HL-60/S4 treated with retinoic acid at 250 ng/mL for 4 days and 3 days (cell line): ENCODE results near the gene TBXT.
"Not testable (repeated sequence)": the region's sequence is repeated elsewhere in the genome, so short reads cannot be mapped to it uniquely, and the experiment has no call there.

Source experiments
- in situ Hi-C: fragments of 300-500 bp; cut with MboI; formaldehyde crosslinking; loops from 2 replicates; pipeline ENCODE4 v1.7.0; 2022; ENCODE audit warnings: low sequenced_read_pairs

Gene TBXT

GRCh38 chr6:166167801-166168615 is at the start of gene TBXT:
Gene TBXT (minus strand): TSS chr6:166167851. CDS start chr6:166167591, 260 bp downstream.
- in situ Hi-C loops, result no loop called here

- in situ Hi-C loops, result no loop called here
Measured at GRCh38 chr6:166207284-166207561, 39.6 kb upstream of the TBXT start.

GRCh38 chr6:166206510-166207283 is 39.0 kb upstream of the TBXT start:
- in situ Hi-C loops, result no loop called here

GRCh38 chr6:166206066-166206465 is 38.4 kb upstream of the TBXT start:
- in situ Hi-C loops, result no loop called here

- in situ Hi-C loops, result no loop called here
Measured at GRCh38 chr6:166204852-166205650, 37.4 kb upstream of the TBXT start.

- in situ Hi-C loops, result no loop called here
Measured at GRCh38 chr6:166203641-166204222, 36.1 kb upstream of the TBXT start.

- in situ Hi-C loops, result no loop called here
Measured at GRCh38 chr6:166203003-166203640, 35.5 kb upstream of the TBXT start.

GRCh38 chr6:166202321-166202733 is 34.7 kb upstream of the TBXT start:
- in situ Hi-C loops, result no loop called here

GRCh38 chr6:166201878-166202277 is 34.2 kb upstream of the TBXT start:
- in situ Hi-C loops, result no loop called here

- in situ Hi-C loops, result no loop called here
Measured at GRCh38 chr6:166197361-166197760, 29.7 kb upstream of the TBXT start.

GRCh38 chr6:166195860-166196238 is 28.2 kb upstream of the TBXT start:
- in situ Hi-C loops, result no loop called here

GRCh38 chr6:166194914-166195859 is 27.5 kb upstream of the TBXT start:
- in situ Hi-C loops, result no loop called here

GRCh38 chr6:166192557-166192956 is 24.9 kb upstream of the TBXT start:
- in situ Hi-C loops, result no loop called here

GRCh38 chr6:166192136-166192535 is 24.5 kb upstream of the TBXT start:
- in situ Hi-C loops, result no loop called here

GRCh38 chr6:166179704-166180103 is 12.1 kb upstream of the TBXT start:
- in situ Hi-C loops, result no loop called here

GRCh38 chr6:166176106-166176505 is 8.5 kb upstream of the TBXT start:
- in situ Hi-C loops, result no loop called here

- in situ Hi-C loops, result not testable (repeated sequence)
Measured at GRCh38 chr6:166175093-166175492, 7.4 kb upstream of the TBXT start.

- in situ Hi-C loops, result no loop called here
Measured at GRCh38 chr6:166174031-166174430, 6.4 kb upstream of the TBXT start.

GRCh38 chr6:166173281-166173951 is 5.8 kb upstream of the TBXT start:
- in situ Hi-C loops, result no loop called here
